UCSD-AML1 (cell line): ENCODE data around the gene PCDHGB6.
"Not testable (repeated sequence)": the region's sequence is repeated elsewhere in the genome, so short reads cannot be mapped to it uniquely, and the experiment has no call there.

Source experiments
- DNase-seq: peaks from one replicate; lab custom pipeline; 2025; ENCODE audit not compliant: unreplicated experiment; lab: John Stamatoyannopoulos, UW

Gene PCDHGB6

DNA sequence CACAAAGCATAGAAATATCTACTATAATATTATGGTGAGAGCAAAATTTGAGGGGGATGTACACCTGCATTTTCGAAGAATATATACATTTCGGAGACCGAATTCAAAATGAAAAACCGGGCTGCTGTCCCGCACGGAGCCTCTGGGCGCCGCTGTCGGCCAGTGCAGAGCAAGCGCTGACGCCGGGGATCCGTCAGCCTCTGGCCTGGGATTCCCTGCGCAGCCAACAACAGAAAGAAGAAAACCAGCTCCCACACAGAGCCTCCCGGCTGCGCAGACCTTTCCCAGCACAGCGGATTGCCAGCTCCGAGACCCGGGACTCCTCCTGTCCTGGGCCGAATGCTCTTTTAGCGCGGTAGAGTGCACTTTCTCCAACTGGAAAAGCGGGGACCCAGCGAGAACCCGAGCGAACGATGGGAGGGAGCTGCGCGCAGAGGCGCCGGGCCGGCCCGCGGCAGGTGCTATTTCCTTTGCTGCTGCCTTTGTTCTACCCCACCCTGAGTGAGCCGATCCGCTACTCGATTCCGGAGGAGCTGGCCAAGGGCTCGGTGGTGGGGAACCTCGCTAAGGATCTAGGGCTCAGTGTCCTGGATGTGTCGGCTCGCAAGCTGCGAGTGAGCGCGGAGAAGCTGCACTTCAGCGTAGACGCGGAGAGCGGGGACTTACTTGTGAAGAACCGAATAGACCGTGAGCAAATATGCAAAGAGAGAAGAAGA, at the start of gene PCDHGB6:
Gene PCDHGB6, plus strand, starts transcription at position 232 of the 716 bp plus-strand sequence. Its CDS starts 182 bp downstream, at position 414.
- not testable (repeated sequence) for DNase-seq

DNA sequence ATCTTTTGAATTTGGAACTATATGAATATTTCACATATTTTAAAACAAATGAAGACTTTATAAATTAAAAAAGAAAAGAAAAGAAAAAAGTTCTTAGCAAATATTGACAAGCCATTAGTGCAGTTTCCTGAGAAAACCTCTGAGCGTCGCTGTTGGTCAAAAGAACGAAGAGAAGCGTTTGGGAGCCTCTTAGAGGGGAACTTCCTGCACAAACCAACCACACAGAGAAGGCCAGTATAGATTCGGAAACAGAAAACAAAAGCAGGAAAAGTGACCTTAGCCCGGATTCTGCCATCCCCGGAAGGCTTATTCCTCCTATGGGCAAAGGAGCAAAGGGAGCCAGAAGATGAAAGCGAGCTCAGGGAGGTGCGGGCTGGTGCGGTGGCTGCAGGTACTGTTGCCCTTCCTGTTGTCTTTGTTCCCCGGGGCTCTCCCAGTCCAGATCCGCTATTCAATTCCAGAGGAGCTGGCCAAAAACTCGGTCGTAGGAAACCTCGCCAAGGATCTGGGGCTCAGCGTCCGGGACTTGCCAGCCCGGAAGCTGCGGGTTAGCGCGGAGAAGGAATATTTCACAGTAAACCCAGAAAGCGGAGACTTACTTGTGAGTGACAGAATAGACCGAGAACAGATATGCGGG, 47.9 kb upstream of the PCDHGB6 start, which contains the start of gene PCDHGB2:
Gene PCDHGB2, plus strand, starts transcription at position 205 of the 637 bp plus-strand sequence. Its CDS starts 142 bp downstream, at position 347.
- peak; percentile 40 for DNase-seq

DNA sequence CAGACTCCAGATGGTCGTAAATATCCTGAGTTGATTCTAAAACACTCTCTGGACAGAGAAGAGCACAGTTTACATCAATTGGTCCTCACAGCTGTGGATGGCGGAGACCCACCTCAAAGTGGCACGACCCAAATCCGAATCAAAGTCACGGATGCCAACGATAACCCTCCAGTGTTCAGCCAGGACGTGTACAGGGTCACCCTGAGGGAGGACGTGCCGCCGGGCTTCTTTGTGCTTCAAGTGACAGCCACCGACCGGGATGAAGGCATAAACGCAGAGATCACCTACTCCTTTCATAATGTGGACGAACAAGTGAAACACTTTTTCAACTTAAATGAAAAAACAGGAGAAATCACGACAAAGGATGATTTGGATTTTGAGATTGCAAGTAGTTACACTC, 47.1 kb upstream of the PCDHGB6 start:
- no peak for DNase-seq

DNA sequence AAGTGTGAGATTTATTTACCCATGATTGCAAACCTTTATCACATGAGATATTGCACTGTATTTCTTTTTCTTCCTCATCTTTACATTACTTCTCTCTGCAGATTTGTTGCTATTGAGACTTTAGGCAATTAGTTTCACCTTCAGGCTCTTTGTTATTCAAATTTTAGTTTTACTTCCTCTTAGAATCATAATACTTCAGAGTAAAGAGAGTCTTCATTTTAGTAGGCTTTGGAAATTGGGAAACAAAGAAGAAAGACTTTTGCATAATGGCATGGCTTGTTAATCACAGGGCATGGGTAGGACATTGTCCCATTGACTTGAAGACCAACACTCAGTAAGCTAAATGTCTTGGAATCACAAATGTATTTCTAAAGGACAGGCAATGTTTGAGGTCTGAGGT, 45.1 kb upstream of the PCDHGB6 start:
- no peak for DNase-seq

DNA sequence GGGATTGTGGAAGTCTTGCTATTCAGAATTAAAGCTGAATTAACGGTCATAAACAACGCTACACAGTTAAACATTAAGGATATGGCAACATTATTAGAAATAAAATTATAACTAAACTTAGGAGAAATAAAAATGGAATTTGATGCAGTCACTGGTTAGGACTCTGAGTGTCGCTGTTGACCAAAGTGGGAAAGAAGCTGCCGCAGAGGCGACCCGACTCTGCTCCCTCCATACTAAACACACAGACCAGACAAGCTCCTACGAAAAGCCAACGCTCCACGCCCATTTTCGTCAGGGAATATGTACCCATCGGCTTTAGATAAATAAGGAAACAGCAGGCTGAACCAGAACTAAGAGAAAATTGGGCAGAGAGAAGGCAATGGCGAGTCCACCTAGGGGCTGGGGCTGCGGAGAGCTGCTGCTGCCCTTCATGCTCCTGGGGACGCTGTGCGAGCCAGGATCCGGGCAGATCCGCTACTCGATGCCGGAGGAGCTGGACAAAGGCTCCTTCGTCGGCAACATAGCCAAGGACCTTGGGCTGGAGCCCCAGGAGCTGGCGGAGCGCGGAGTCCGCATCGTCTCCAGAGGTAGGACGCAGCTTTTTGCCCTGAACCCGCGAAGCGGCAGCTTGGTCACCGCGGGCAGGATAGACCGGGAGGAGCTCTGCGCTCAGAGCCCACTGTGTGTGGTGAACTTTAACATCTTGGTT, 43.7 kb upstream of the PCDHGB6 start, which contains the start of gene PCDHGA5:
Gene PCDHGA5, plus strand, starts transcription at position 211 of the 709 bp plus-strand sequence. Its CDS starts 169 bp downstream, at position 380.
- no peak for DNase-seq

DNA sequence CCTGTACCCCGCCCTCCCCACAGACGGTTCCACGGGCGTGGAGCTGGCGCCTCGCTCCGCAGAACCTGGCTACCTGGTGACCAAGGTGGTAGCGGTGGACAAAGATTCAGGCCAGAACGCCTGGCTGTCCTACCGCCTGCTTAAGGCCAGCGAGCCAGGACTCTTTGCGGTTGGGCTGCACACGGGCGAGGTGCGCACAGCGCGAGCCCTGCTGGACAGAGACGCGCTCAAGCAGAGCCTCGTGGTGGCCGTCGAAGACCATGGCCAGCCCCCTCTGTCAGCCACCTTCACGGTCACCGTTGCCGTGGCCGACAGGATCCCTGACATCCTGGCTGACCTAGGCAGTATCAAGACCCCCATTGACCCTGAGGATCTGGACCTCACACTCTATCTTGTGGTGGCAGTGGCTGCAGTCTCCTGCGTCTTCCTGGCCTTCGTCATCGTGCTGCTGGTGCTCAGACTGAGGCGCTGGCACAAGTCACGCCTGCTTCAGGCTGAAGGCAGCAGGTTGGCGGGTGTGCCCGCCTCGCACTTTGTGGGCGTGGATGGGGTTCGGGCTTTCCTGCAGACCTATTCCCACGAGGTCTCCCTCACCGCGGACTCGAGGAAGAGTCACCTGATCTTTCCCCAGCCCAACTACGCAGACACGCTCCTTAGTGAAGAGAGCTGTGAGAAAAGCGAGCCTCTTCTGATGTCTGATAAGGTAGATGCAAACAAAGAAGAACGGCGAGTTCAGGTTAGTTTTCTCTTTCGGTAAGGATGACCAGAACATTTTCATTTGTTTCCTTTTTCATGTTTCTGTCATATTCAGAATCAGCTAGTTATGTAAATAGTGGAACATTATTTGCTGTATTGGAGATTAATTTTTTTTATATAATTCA, 41.6 kb upstream of the PCDHGB6 start:
- DNase-seq = no peak

DNA sequence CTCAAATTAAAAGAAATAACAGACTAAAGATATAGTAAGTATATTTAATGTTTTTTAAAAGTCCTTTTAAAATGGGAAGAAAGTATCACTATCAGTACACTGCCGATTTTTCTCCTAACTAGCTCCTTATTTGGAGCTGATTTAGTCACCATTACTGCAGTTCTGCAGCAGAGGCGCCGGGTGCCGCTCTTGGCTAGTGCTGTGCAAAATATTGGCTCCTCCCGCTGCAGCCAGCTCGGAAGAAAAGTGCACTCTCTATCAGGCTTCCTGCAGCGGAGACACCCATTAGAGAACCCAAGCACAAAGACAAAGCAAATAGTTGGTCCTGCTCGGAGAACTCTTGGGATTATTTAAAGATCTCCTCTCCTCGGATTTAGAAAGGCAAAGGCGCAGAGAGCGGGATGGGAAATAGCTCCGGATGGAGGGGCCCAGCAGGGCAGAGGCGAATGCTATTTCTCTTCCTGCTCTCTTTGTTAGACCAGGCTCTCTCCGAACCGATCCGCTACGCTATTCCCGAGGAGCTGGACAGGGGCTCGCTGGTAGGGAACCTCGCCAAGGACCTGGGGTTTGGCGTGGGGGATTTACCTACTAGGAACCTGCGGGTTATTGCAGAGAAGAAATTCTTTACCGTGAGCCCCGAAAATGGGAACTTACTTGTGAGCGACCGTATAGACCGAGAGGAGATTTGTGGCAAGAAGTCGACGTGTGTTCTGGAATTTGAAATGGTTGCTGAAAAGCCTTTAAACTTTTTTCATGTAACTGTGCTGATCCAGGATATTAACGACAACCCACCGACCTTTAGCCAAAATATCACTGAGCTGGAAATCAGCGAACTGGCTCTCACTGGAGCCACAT, 37.6 kb upstream of the PCDHGB6 start, which contains the start of gene PCDHGB3:
Gene PCDHGB3, plus strand, starts transcription at position 249 of the 855 bp plus-strand sequence. Its CDS starts 153 bp downstream, at position 402.
- DNase-seq = peak; percentile 30

DNA sequence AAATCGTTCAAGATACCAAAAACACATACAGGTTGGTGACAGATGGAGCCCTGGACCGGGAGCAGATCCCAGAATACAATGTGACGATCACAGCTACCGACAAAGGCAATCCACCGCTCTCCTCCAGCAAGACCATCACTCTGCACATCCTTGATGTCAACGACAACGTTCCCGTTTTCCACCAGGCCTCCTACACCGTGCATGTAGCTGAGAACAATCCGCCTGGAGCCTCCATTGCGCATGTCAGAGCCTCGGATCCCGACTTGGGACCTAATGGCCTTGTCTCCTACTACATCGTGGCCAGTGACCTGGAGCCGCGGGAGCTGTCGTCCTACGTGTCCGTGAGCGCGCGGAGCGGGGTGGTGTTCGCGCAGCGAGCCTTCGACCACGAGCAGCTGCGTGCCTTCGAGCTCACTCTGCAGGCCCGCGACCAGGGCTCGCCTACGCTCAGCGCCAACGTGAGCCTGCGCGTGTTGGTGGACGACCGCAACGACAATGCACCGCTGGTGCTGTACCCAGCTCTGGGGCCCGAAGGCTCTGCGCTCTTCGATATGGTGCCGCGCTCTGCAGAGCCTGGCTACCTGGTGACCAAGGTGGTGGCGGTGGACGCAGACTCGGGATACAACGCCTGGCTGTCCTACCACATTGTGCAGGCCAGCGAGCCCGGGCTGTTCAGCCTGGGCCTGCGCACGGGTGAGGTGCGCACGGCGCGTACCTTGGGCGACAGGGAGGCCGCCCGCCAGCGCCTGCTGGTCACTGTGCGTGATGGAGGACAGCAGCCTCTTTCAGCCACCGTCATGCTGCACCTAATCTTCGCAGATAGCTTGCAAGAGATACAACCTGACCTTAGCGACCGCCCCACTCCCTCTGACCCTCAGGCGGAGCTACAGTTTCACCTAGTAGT, 36.0 kb upstream of the PCDHGB6 start:
- DNase-seq = no peak

DNA sequence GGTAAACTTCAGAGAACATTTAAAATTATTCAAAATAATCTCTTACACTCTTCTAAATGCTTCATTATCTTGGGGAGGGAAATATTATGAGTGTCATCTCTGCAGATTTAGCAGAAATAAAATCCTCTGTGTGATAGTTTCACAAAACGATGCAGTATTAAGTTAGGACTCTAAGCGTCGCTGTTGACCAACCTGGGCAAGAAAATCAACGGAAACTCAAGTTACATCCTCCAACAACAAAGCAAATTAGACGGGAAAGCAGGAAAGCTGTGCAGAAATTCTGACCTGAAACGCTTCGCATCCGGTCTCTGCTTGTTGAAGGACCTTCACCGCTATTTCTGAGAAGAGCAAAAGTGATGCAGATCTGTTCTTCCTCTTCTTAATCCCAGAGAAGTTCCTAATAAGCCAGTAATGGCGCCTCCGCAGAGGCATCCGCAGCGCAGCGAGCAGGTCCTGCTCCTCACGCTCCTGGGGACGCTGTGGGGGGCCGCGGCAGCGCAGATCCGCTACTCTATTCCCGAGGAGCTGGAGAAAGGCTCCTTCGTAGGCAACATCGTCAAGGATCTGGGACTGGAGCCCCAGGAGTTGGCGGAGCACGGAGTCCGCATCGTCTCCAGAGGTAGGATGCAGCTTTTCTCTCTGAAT, 34.0 kb upstream of the PCDHGB6 start, which contains the start of gene PCDHGA6:
Gene PCDHGA6, plus strand, starts transcription at position 219 of the 645 bp plus-strand sequence. Its CDS starts 193 bp downstream, at position 412.
- no peak for DNase-seq

DNA sequence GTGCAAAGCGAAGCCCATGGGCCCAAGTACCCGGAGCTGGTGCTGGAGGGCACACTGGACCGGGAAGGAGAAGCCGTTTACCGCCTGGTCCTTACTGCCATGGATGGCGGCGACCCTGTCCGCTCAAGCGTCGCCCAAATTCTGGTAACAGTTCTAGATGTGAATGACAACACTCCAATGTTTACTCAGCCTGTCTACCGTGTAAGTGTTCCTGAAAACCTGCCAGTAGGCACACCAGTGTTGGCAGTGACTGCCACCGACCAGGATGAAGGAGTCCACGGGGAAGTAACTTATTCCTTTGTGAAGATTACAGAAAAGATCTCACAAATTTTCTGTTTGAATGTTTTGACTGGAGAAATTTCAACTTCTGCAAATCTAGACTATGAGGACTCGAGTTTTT, 33.2 kb upstream of the PCDHGB6 start:
- DNase-seq = no peak

DNA sequence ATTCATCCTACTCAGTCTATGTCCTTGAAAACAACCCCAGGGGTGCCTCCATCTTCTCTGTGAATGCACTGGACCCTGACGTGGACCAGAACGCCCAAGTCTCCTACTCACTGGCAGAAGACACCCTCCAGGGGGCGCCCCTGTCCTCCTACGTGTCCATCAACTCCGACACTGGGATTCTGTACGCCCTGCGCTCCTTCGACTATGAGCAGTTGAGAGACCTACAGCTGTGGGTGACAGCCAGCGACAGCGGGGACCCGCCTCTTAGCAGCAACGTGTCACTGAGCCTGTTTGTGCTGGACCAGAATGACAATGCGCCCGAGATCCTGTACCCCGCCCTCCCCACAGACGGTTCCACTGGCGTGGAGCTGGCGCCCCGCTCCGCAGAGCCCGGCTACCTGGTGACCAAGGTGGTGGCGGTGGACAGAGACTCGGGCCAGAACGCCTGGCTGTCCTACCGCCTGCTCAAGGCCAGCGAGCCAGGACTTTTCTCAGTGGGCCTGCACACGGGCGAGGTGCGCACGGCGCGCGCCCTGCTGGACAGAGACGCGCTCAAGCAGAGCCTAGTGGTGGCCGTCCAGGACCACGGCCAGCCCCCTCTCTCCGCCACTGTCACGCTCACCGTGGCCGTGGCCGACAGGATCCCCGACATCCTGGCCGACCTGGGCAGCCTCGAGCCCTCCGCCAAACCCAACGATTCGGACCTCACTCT, 32.2 kb upstream of the PCDHGB6 start:
- not testable (repeated sequence) for DNase-seq

DNA sequence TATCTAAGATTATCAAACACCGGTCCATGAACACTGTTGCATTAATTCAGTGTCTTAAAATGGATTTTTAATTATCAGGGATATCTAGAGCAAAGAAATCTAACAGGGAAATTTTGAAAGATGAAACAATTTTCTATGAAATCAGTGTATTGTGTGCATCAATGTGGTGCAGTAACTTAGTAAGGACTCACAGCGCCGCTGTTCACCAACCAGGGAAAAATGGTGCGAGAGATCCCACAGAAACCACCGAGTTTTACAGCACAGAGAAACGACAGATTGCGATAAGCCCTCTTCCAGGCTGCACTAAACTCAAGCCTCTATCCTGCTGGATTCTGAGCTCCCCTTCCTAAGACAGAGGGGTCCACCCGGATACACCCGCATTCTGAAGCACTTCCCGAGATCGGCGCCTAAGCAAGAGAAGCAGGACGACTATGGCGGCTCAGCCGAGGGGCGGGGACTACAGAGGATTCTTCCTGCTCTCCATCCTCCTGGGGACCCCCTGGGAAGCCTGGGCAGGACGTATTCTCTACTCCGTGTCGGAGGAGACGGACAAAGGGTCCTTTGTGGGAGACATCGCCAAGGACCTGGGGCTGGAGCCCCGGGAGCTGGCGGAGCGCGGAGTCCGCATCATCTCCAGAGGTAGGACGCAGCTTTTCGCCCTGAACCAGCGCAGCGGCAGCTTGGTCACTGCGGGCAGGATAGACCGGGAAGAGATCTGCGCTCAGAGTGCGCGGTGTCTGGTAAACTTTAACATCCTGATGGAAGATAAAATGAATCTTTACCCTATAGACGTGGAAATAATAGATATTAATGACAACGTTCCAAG, 25.1 kb upstream of the PCDHGB6 start, which contains the start of gene PCDHGA7:
Gene PCDHGA7, plus strand, starts transcription at position 274 of the 826 bp plus-strand sequence. Its CDS starts 158 bp downstream, at position 432.
- DNase-seq = no peak

DNA sequence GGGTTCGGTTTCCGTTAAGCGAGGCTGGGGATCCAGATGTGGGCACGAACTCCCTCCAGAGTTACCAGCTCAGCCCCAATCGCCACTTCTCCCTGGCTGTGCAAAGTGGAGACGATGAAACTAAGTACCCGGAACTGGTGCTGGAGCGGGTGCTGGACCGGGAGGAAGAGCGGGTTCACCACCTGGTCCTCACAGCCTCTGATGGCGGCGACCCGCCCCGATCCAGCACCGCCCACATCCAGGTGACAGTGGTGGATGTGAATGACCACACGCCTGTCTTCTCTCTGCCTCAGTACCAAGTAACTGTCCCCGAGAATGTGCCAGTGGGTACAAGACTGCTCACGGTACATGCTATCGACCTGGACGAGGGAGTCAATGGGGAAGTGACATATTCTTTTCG, 24.5 kb upstream of the PCDHGB6 start:
- no peak for DNase-seq

DNA sequence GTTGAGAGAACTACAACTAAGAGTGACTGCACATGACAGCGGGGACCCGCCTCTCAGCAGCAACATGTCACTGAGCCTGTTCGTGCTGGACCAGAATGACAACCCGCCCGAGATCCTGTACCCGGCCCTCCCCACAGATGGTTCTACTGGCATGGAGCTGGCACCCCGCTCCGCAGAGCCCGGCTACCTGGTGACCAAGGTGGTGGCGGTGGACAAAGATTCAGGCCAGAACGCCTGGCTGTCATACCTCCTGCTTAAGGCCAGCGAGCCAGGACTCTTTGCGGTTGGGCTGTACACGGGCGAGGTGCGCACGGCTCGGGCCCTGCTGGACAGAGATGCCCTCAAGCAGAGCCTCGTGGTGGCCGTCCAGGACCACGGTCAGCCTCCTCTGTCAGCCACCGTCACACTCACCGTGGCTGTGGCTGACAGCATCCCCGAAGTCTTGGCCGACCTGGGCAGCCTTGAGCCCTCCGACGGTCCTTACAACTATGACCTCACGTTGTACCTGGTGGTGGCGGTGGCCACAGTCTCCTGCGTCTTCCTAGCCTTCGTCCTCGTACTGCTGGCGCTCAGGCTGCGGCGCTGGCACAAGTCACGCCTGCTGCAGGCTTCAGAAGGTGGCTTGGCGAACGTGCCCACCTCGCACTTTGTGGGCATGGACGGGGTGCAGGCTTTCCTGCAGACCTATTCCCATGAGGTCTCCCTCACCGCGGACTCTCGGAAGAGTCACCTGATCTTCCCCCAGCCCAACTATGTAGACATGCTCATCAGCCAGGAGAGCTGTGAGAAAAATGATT, 23.2 kb upstream of the PCDHGB6 start:
- no peak for DNase-seq

DNA sequence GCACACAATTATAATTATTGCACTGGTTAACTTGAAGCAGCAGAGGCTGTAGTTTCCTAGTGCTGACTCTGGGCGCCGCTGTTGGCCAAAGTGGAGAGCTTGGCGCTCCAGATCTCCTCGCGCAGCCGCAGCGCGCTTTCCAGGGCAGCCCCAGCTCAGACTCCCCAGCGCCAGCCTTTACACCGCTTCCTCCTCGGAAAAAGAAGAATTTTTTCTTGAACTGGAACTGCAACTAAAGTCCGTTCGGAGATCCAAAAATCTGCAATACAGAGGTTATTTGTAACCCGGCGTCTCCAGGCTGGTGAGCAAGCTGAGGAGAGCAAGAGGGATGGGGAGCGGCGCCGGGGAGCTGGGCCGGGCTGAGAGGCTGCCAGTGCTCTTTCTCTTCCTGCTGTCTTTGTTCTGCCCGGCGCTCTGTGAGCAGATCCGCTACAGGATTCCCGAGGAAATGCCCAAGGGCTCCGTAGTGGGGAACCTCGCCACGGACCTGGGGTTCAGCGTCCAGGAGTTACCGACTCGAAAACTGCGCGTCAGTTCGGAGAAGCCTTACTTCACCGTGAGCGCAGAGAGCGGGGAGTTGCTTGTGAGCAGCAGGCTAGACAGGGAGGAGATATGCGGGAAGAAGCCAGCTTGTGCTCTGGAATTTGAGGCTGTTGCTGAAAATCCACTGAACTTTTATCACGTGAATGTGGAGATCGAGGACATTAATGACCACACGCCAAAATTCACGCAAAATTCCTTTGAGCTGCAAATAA, 20.1 kb upstream of the PCDHGB6 start, which contains the start of gene PCDHGB4:
Gene PCDHGB4, plus strand, starts transcription at position 142 of the 755 bp plus-strand sequence. Its CDS starts 187 bp downstream, at position 329.
- peak; percentile 50 for DNase-seq
